Esophagus muscularis mucosa (tissue), 4 donors: ENCODE data around the gene METTL16. TPM values are rescaled to one million over a fixed set of nuclear protein-coding genes. Genes with fewer than 3 reads are reported as not detected.

ENCODE experiments used
- DNase-seq: peaks from one replicate; pipeline ENCODE4 v3.0.0-alpha.2; 2017; ENCODE audit errors: extremely low spot score
- H3K27ac ChIP-seq, 4 donors: fragments of 200-600 bp; sonication (generic); replicated peaks in 1 of 4; 1 replicate in 3 of 4; 2 replicates in 1 of 4; pipeline ENCODE4 v1.5.1; 2016 to 2019; ENCODE audit warnings: mild to moderate bottlenecking in 1 of 4
- H3K27me3 ChIP-seq, 4 donors: fragments of 200-600 bp; sonication (generic); one replicate each; pipeline versions ENCODE4 v1.5.1 to v1.6.0; 2016 to 2019
- H3K36me3 ChIP-seq, 4 donors: fragments of 200-600 bp; sonication (generic); one replicate each; pipeline ENCODE4 v1.5.1; 2016 to 2019
- H3K4me1 ChIP-seq, 4 donors: fragments of 200-600 bp; sonication (generic); one replicate each; pipeline ENCODE4 v1.5.1; 2016 to 2019
- H3K4me3 ChIP-seq, 4 donors: fragments of 200-600 bp; sonication (generic); 1 replicate in 2 of 4; 2 replicates in 2 of 4; pipeline ENCODE4 v1.5.1; 2016 to 2019; ENCODE audit warnings: mild to moderate bottlenecking in 4 of 4, moderate library complexity in 1 of 4
- H3K9me3 ChIP-seq, 4 donors: fragments of 200-600 bp; sonication (generic); 1 replicate in 3 of 4; 2 replicates in 1 of 4; pipeline ENCODE4 v1.5.1; 2016 to 2019
- EP300 ChIP-seq: sonication (generic); formaldehyde crosslinking; IDR thresholded peaks from one replicate; pipeline ENCODE4 v1.6.1; 2017; ENCODE audit warnings: antibody characterized with exemption
- POLR2A ChIP-seq: fragments of 450-650 bp; IDR thresholded peaks from one replicate; pipeline ENCODE4 v1.6.1; 2017; ENCODE audit warnings: antibody characterized with exemption, moderate library complexity, mild to moderate bottlenecking, low read depth
- POLR2AphosphoS5 ChIP-seq, 2 donors: sonication (generic); formaldehyde crosslinking; IDR thresholded peaks; one replicate each; pipeline ENCODE4 v1.6.1; 2017; ENCODE audit warnings: antibody characterized with exemption in 2 of 2
- WGBS: methylation state at CpG from one replicate; pipeline ENCODE4 v1.1.5; 2018; 5-methylcytosine and 5-hydroxymethylcytosine counted together
- intact Hi-C: fragments of 100-400 bp; cut with DNase I; formaldehyde crosslinking; loops from one replicate; pipeline ENCODE4 v1.15.1; 2023
- total RNA-seq, 4 donors: library from RNA; depleted of rRNA; stranded (reverse); fragments of >200 nt; gene quantifications; one replicate each; pipeline versions ENCODE4 v1.1.0 to v1.2.1, GENCODE V29; 2016
- TF ChIP-seq, protein P1 (sequence below), 3 experiments: fragments of 200-600 bp in 2 of 3; fragments of 450-650 bp in 1 of 3; sonication (generic) in 2 of 3; IDR thresholded peaks; one replicate each; pipeline ENCODE4 v1.5.1; 2017 to 2019; ENCODE audit warnings: antibody characterized with exemption in 3 of 3, mild to moderate bottlenecking in 2 of 3, moderate library complexity in 1 of 3

METTL16 gene
- total RNA-seq, 4 donors from 2014 or later, result 18.9 to 28.8 (median 24.5) TPM

- TF ChIP-seq POLR2AphosphoS5 (IDR thresholded peaks at IDR 0.05), result peak; percentile 7 to 43
- TF ChIP-seq EP300, result no peak
- no peak for TF ChIP-seq POLR2A
- TF ChIP-seq, protein P1, sequence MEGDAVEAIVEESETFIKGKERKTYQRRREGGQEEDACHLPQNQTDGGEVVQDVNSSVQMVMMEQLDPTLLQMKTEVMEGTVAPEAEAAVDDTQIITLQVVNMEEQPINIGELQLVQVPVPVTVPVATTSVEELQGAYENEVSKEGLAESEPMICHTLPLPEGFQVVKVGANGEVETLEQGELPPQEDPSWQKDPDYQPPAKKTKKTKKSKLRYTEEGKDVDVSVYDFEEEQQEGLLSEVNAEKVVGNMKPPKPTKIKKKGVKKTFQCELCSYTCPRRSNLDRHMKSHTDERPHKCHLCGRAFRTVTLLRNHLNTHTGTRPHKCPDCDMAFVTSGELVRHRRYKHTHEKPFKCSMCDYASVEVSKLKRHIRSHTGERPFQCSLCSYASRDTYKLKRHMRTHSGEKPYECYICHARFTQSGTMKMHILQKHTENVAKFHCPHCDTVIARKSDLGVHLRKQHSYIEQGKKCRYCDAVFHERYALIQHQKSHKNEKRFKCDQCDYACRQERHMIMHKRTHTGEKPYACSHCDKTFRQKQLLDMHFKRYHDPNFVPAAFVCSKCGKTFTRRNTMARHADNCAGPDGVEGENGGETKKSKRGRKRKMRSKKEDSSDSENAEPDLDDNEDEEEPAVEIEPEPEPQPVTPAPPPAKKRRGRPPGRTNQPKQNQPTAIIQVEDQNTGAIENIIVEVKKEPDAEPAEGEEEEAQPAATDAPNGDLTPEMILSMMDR (IDR thresholded peaks at IDR 0.05), result peak in 2 of 3 experiments; percentile 16 to 23
- Histone ChIP-seq H3K4me1 (peaks cover 17 to 50% (median 39%) of the 10 kb centered on the region in 4 donors), H3K36me3 (peaks cover 0 to 36% (median 22%) of the 10 kb centered on the region in 4 donors), H3K27ac (peak overlapping the region; percentile 20 to 57 (median 40)), H3K9me3 (no peaks in the 10 kb centered on the region), H3K27me3 (no peaks in the 10 kb centered on the region), H3K4me3 (peak overlapping the region in 1 of 4 donors; percentile 12)
- no peak for DNase-seq
- intact Hi-C loops, result no loop called here
- WGBS, result 76% methylated on average over 22 of the region's 27 CpGs
These were observed 90.2 kb downstream of the METTL16 start for GRCh38 chr17:2421315-2422147.

GRCh38 chr17:2420176-2420575 lies 91.5 kb downstream of the METTL16 start:
- intact Hi-C loops, result no loop called here
- no peak for DNase-seq
- no peak for TF ChIP-seq EP300
- TF ChIP-seq POLR2A, result no peak
- TF ChIP-seq, protein P1 (IDR thresholded peaks at IDR 0.05), result no peak
- no peak for TF ChIP-seq POLR2AphosphoS5 (IDR thresholded peaks at IDR 0.05)
- 72% methylated on average over 12 of the region's 12 CpGs for WGBS
- Histone ChIP-seq H3K27ac (peak overlapping the region in 3 of 4 donors; percentile 14 to 84 (median 82)), H3K4me3 (no peak overlapping the region), H3K9me3 (no peaks in the 10 kb centered on the region), H3K36me3 (peaks cover 0 to 41% (median 18%) of the 10 kb centered on the region in 4 donors), H3K4me1 (peaks cover 21 to 61% (median 51%) of the 10 kb centered on the region in 4 donors), H3K27me3 (no peaks in the 10 kb centered on the region)

- H3K4me3 ChIP-seq, result no peak overlapping the region
- peaks cover 21 to 61% (median 51%) of the 10 kb centered on the region in 4 donors for H3K4me1 ChIP-seq
- 82% methylated on average over 4 of the region's 6 CpGs for WGBS
- peak overlapping the region; percentile 74 to 84 (median 80) for H3K27ac ChIP-seq
- H3K36me3 ChIP-seq, result peaks cover 0 to 47% (median 22%) of the 10 kb centered on the region in 4 donors
- H3K9me3 ChIP-seq, result no peaks in the 10 kb centered on the region
- intact Hi-C loops, result no loop called here
- DNase-seq, result no peak
- TF ChIP-seq POLR2AphosphoS5 (IDR thresholded peaks at IDR 0.05) (no peak), EP300 (no peak), POLR2A (no peak)
- TF ChIP-seq, protein P1 (IDR thresholded peaks at IDR 0.05), result no peak
- no peaks in the 10 kb centered on the region for H3K27me3 ChIP-seq
These were observed 92.2 kb downstream of the METTL16 start for GRCh38 chr17:2419486-2419885.

GRCh38 chr17:2418572-2418971 lies 93.1 kb downstream of the METTL16 start:
- intact Hi-C loops, result no loop called here
- no peaks in the 10 kb centered on the region for H3K9me3 ChIP-seq
- WGBS, result 48% methylated on average over 7 of the region's 7 CpGs
- H3K36me3 ChIP-seq, result peaks cover 0 to 57% (median 25%) of the 10 kb centered on the region in 4 donors
- H3K4me1 ChIP-seq, result peaks cover 21 to 61% (median 51%) of the 10 kb centered on the region in 4 donors
- H3K4me3 ChIP-seq, result no peak overlapping the region
- H3K27ac ChIP-seq, result peak overlapping the region; percentile 74 to 84 (median 80)
- no peaks in the 10 kb centered on the region for H3K27me3 ChIP-seq
- no peak for DNase-seq
- TF ChIP-seq, protein P1 (IDR thresholded peaks at IDR 0.05), result no peak
- peak; percentile 44 to 59 for TF ChIP-seq POLR2AphosphoS5 (IDR thresholded peaks at IDR 0.05)
- no peak for TF ChIP-seq POLR2A
- TF ChIP-seq EP300, result no peak
